Fibroblast of villous mesenchyme (primary cell): ENCODE results near the gene MYO10. TPM values are rescaled to one million over a fixed set of nuclear protein-coding genes. Genes with fewer than 3 reads are reported as not detected.

Experiments
- DNase-seq: peaks from one replicate; pipeline ENCODE4 v3.0.0-alpha.2; 2010; ENCODE audit warnings: low read depth
- H3K4me3 ChIP-seq: 2 replicates; pipeline ENCODE4 v1.5.1; 2011; ENCODE audit warnings: low read depth, mild to moderate bottlenecking, low read length
- total RNA-seq: library from RNA; depleted of rRNA; stranded (reverse); fragments of >200 nt; gene quantifications from 2 replicates; pipeline ENCODE4 v1.2.3, GENCODE V29; 2012
- TF ChIP-seq, protein P1 (sequence below): IDR thresholded peaks from 2 replicates; pipeline ENCODE4 v1.5.1; 2012; ENCODE audit warnings: low read depth, mild to moderate bottlenecking, low read length; ENCODE audit not compliant: insufficient read depth

MYO10 gene
- total RNA-seq, 1 donor = 36.7 TPM

DNA sequence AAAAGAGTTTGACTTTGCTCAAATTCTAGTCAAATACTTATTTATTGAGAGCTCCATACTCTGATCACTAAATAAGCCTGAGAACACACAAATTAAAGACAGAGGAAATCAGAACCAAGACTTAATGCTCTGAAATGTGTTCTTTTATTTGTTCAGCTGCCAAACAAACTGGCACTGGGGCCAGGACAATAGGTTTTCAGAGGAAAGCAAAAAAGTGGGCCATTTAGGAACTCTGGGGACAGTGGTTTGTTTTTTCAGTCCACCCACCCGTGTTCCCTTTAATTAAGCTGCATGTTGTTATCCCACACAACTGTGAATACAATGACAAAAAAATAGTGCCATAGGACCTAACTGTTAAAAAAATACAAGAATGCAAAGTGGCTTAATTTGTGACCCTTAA, 223.9 kb downstream of the MYO10 start:
- no peak for DNase-seq
- TF ChIP-seq, protein P1, sequence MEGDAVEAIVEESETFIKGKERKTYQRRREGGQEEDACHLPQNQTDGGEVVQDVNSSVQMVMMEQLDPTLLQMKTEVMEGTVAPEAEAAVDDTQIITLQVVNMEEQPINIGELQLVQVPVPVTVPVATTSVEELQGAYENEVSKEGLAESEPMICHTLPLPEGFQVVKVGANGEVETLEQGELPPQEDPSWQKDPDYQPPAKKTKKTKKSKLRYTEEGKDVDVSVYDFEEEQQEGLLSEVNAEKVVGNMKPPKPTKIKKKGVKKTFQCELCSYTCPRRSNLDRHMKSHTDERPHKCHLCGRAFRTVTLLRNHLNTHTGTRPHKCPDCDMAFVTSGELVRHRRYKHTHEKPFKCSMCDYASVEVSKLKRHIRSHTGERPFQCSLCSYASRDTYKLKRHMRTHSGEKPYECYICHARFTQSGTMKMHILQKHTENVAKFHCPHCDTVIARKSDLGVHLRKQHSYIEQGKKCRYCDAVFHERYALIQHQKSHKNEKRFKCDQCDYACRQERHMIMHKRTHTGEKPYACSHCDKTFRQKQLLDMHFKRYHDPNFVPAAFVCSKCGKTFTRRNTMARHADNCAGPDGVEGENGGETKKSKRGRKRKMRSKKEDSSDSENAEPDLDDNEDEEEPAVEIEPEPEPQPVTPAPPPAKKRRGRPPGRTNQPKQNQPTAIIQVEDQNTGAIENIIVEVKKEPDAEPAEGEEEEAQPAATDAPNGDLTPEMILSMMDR = no peak
- H3K4me3 ChIP-seq = no peak overlapping the region

DNA sequence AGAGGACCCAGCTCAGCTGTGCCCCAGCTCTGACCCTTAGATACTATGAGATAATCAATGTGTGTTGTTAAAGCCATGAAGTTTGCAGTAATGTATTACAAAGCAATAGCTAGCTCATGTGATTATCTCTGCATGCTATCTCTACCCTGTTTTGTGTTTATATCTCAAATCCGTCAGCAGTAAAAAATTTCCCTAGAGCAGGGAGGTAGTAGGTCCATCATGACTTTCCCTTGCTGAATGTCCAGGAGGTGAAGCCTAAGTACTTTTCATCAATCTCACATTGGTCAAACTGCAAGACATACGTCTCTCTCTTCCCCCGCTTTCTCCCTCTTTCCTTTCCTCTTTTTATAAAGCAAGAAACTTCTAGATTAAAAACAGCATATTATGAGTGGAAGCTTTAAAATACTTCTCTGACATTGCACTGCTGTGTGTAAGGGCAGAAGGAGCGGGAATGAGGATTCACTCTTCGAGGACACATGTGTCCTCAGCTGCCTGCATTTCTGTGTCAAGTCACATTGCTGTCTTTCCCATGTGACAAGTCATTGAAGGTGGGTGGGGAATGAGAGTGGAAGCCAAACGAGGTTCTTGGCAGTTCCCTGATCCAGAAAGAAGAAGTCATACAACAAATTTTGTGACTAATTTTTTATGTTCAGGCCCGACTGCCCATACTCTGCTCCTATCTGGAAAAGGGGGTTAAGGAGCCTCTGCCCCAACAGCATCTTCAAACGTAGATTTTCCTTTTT, 226.2 kb downstream of the MYO10 start:
- no peak overlapping the region for H3K4me3 ChIP-seq
- TF ChIP-seq, protein P1 = no peak
- peak; percentile 24 for DNase-seq

DNA sequence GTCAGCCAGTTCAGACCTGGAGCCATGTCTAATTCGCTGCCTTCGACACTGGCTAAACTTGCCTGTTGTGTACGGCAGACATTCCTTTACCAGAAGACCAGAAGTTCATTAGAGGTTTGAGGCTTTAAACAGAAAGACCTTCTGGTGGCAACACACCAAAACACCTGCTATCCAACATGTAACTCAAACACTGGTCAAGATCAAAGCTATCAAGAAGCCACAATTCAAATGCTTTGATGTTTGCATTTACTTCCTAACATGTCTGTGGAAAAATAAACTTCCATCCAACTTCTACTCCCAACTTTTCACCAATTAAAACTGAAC, 228.3 kb downstream of the MYO10 start:
- DNase-seq = no peak
- no peak overlapping the region for H3K4me3 ChIP-seq
- TF ChIP-seq, protein P1 = no peak

DNA sequence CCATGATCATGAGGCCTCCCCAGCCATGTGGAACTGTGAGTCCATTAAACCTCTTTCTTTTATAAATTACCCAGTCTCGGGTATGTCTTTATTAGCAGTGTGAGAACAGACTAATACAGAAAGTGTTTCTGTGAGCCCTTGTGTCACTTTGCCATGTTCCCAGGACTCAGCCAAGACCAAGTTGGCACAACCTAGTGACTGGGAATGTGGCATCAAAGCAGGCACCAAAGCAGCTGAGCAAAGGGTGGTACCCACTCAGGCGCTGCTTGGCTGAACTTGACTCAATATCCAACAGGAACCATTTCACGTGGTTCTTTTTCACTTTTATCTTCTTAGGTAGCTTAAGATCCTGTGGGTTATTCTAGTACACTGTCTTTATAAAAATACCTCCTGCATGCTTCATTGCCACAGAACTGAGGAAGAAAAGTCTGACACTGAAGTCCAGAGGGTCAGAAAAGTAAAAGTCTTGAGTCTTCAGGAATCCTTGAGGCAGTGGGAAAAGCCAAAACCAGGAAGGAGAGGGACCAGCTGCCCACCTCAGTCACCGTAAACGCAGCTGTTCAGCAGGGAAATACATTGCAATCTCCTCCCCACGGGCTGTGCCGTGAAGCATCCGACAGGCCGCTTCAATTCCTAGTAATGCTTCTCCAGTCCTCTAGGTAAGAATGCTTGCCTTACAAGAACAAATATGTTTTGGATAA, 228.8 kb downstream of the MYO10 start:
- DNase-seq = no peak
- no peak overlapping the region for H3K4me3 ChIP-seq
- TF ChIP-seq, protein P1 = no peak

DNA sequence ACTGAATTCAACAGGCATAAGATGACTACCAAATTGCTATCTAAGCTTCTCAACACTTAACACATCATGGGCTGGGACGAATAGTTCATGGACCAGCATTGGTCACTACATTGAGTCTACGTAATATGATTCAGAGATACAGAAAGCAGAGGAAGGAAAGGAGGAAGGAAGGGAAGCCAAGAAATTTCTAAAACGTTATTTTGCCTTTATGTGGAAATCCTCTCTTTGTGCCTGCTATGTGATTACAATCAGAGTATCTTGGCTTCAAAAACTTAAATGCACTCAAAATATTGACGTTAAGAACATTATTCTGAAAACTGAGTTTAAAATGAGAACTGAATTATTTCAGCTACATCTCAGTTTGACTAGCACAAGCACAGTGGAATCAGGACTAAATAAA, 231.1 kb downstream of the MYO10 start:
- TF ChIP-seq, protein P1 = no peak
- no peak overlapping the region for H3K4me3 ChIP-seq
- no peak for DNase-seq

DNA sequence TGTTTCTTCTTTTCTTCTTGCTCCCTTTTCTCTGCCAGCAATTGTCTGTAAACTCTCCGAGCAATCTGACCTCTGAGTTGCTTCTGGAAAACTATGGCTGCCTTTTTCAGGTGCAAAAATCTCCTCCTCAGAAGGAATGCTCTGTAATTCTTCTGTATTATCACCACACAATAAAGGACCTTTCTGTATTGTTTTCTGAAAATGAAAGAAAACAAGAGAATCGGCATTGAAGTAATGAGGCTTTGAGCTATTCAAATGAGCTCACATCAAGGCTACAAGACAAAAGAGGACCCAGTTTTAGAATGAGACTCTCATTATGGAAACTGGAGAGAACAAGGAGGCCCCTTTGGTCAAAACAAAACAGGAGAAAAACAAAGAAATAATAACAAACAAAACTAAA, 233.1 kb downstream of the MYO10 start:
- no peak overlapping the region for H3K4me3 ChIP-seq
- DNase-seq = no peak
- TF ChIP-seq, protein P1 = no peak
